Measurements from ENCODE around the gene JCHAIN. TPM values are rescaled to one million over a fixed set of nuclear protein-coding genes. Genes with fewer than 3 reads are reported as not detected.
A peak's percentile ranks its signal among the peaks of the same experiment; 100 is the strongest.

The JCHAIN gene
- total RNA-seq, 2 experiments from 2014 or later, result not detected

- ATAC-seq (peak; percentile 15), DNase-seq (no peak)
- ChIA-PET POLR2A (no interaction called here), CTCF (no interaction called here)
- intact Hi-C loops (cut with micrococcal nuclease), result no loop called here
- Mint-ChIP-seq H3K4me3 (no peak overlapping the region), H3K4me1 (ENCODE audit: low read depth) (peaks cover 6% of the 10 kb centered on the region), H3K27ac (no peak overlapping the region), H3K27me3 (peaks cover 2% of the 10 kb centered on the region), H3K36me3 (ENCODE audit: low read depth) (no peaks in the 10 kb centered on the region), H3K9me3 (no peaks in the 10 kb centered on the region)
- no peak for TF ChIP-seq CTCF (IDR thresholded peaks at IDR 0.05)
Observed at GRCh38 chr4:70619778-70620177, 46.5 kb downstream of the JCHAIN start.

- no peak for TF ChIP-seq CTCF (IDR thresholded peaks at IDR 0.05)
- Mint-ChIP-seq H3K4me1 (ENCODE audit: low read depth) (peaks cover 7% of the 10 kb centered on the region), H3K9me3 (no peaks in the 10 kb centered on the region), H3K27ac (no peak overlapping the region), H3K4me3 (no peak overlapping the region), H3K27me3 (peaks cover 3% of the 10 kb centered on the region), H3K36me3 (ENCODE audit: low read depth) (no peaks in the 10 kb centered on the region)
- no peak for DNase-seq
- ChIA-PET CTCF (no interaction called here), POLR2A (no interaction called here)
- ATAC-seq, result peak; percentile 61
- intact Hi-C loops (cut with micrococcal nuclease), result no loop called here
Observed at GRCh38 chr4:70619288-70619687, 47.0 kb downstream of the JCHAIN start.

- no peak for DNase-seq
- ChIA-PET POLR2A (interaction anchor here (1.6 kb wide), 1 partner anchor 10 kb away, joined by 4 read pairs; no protein-coding TSS in a partner anchor), CTCF (interaction anchor here (0.8 to 0.9 kb wide), 2 partner anchors 13 to 20 kb away, joined by 3 read pairs; no protein-coding TSS in a partner anchor)
- no peak for ATAC-seq
- no peaks in the 10 kb centered on the region for H3K9me3 Mint-ChIP-seq
- peaks cover 14% of the 10 kb centered on the region for H3K27me3 Mint-ChIP-seq
- TF ChIP-seq CTCF (IDR thresholded peaks at IDR 0.05), result no peak
- peaks cover 16% of the 10 kb centered on the region for H3K4me1 Mint-ChIP-seq (ENCODE audit: low read depth)
- no peak overlapping the region for H3K4me3 Mint-ChIP-seq
- H3K27ac Mint-ChIP-seq, result no peak overlapping the region
- intact Hi-C loops (cut with micrococcal nuclease), result no loop called here
- H3K36me3 Mint-ChIP-seq (ENCODE audit: low read depth), result no peaks in the 10 kb centered on the region
Observed at GRCh38 chr4:70614184-70614555, 52.1 kb downstream of the JCHAIN start.

- intact Hi-C loops (cut with micrococcal nuclease), result no loop called here
- Mint-ChIP-seq H3K4me1 (ENCODE audit: low read depth) (peaks cover 16% of the 10 kb centered on the region), H3K27me3 (peaks cover 14% of the 10 kb centered on the region), H3K36me3 (ENCODE audit: low read depth) (no peaks in the 10 kb centered on the region), H3K9me3 (no peaks in the 10 kb centered on the region), H3K27ac (no peak overlapping the region), H3K4me3 (no peak overlapping the region)
- no peak for ATAC-seq
- no peak for DNase-seq
- no peak for TF ChIP-seq CTCF (IDR thresholded peaks at IDR 0.05)
- ChIA-PET POLR2A (interaction anchor here (1.6 kb wide), 1 partner anchor 9 kb away, joined by 4 read pairs; no protein-coding TSS in a partner anchor), CTCF (interaction anchor here (0.8 to 0.9 kb wide), 2 partner anchors 14 to 20 kb away, joined by 3 read pairs; no protein-coding TSS in a partner anchor)
Observed at GRCh38 chr4:70613306-70614183, 52.8 kb downstream of the JCHAIN start.

GRCh38 chr4:70608324-70608723, 58.0 kb downstream of the JCHAIN start:
- H3K4me1 Mint-ChIP-seq (ENCODE audit: low read depth), result peaks cover 6% of the 10 kb centered on the region
- ATAC-seq, result no peak
- no peak overlapping the region for H3K27ac Mint-ChIP-seq
- no peaks in the 10 kb centered on the region for H3K9me3 Mint-ChIP-seq
- H3K4me3 Mint-ChIP-seq, result no peak overlapping the region
- no peak for TF ChIP-seq CTCF (IDR thresholded peaks at IDR 0.05)
- no peak for DNase-seq
- POLR2A ChIA-PET, result no interaction called here
- intact Hi-C loops (cut with micrococcal nuclease), result no loop called here
- no peaks in the 10 kb centered on the region for H3K36me3 Mint-ChIP-seq (ENCODE audit: low read depth)
- peaks cover 6% of the 10 kb centered on the region for H3K27me3 Mint-ChIP-seq
- CTCF ChIA-PET, result interaction anchor here (2.8 kb wide), 1 partner anchor 8 kb away, joined by 11 read pairs; no protein-coding TSS in a partner anchor
